B cell (primary cell): ENCODE results near the gene NEK6.

Source experiments
- EZH2 ChIP-seq: IDR thresholded peaks from 2 replicates; pipeline ENCODE4 v1.6.1; 2012; ENCODE audit warnings: borderline replicate concordance, low read depth, mild to moderate bottlenecking, moderate library complexity, low read length; ENCODE audit not compliant: insufficient read depth, poor library complexity, severe bottlenecking
- TF ChIP-seq, protein P1 (sequence below): fragments of 200-600 bp; IDR thresholded peaks from one replicate; pipeline ENCODE4 v1.8.0; 2022; ENCODE audit warnings: antibody characterized with exemption, mild to moderate bottlenecking

DNA sequence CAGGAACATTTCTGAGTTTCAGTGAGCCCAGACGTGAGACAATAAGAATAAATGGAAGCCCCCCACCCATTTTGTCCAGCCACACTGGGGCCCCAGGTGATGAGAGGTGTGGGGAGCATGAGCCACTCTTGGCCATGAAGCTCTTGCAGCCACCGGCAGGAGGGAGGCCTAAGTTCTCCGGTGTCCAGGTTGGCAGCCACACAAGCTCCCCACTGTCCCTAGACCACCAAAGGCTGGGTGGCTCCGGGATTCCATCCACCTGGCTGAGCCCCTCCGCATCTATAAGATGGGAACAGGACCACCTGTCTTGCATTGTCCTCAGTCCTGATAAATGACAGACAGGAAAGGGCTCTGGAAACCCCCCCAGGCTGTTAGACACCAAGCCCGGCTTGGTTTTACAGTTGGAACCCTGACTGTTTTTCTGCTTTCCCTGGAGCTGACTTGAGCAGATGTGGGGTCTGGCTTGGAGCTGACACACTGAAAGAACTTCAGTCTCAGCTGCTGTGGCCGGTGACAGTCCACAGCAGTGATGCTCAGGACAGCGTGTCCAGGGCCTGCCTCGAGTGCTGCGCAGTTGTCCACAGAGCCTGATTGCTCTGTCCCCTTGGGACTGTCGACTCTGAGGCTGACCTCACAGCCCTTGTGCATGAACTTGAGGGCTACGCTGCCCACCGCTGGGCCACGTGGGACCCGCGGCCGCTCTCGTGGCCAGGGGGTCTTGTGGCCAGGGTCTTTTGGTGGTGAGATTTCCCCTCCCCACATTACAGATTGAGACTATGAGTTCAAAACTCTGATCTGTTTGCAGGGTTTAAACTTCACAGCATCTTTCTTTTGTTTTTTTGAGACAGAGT is 82.7 kb downstream of the NEK6 start:
- no peak for TF ChIP-seq EZH2
- TF ChIP-seq, protein P1, sequence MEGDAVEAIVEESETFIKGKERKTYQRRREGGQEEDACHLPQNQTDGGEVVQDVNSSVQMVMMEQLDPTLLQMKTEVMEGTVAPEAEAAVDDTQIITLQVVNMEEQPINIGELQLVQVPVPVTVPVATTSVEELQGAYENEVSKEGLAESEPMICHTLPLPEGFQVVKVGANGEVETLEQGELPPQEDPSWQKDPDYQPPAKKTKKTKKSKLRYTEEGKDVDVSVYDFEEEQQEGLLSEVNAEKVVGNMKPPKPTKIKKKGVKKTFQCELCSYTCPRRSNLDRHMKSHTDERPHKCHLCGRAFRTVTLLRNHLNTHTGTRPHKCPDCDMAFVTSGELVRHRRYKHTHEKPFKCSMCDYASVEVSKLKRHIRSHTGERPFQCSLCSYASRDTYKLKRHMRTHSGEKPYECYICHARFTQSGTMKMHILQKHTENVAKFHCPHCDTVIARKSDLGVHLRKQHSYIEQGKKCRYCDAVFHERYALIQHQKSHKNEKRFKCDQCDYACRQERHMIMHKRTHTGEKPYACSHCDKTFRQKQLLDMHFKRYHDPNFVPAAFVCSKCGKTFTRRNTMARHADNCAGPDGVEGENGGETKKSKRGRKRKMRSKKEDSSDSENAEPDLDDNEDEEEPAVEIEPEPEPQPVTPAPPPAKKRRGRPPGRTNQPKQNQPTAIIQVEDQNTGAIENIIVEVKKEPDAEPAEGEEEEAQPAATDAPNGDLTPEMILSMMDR, result no peak
